Adipocyte (in vitro differentiated cells): ENCODE results near the gene GBX2.

Experiments used
- DNase-seq: peaks from one replicate; pipeline ENCODE4 v3.0.0-alpha.2; 2015; ENCODE audit warnings: low read depth
- H3K27me3 ChIP-seq: replicated peaks from 2 replicates; pipeline ENCODE4 v1.7.0; 2013; ENCODE audit warnings: mild to moderate bottlenecking, low read length, moderate library complexity; ENCODE audit not compliant: control insufficient read depth, insufficient read depth
- H3K36me3 ChIP-seq: 2 replicates; pipeline ENCODE4 v1.7.0; 2013; ENCODE audit warnings: low read length, mild to moderate bottlenecking, moderate library complexity; ENCODE audit not compliant: control insufficient read depth, insufficient read depth, severe bottlenecking
- H3K4me1 ChIP-seq: 2 replicates; pipeline ENCODE4 v1.7.0; 2013; ENCODE audit warnings: mild to moderate bottlenecking, low read length, moderate library complexity; ENCODE audit not compliant: control insufficient read depth, insufficient read depth
- H3K4me3 ChIP-seq: 2 replicates; pipeline ENCODE4 v1.7.0; 2013; ENCODE audit warnings: mild to moderate bottlenecking, low read length, moderate library complexity
- H3K9ac ChIP-seq: 2 replicates; pipeline ENCODE4 v1.7.0; 2013; ENCODE audit warnings: mild to moderate bottlenecking, low read length, moderate library complexity
- H3K9me3 ChIP-seq: 2 replicates; pipeline ENCODE4 v1.7.0; 2013; ENCODE audit warnings: mild to moderate bottlenecking, low read length, moderate library complexity; ENCODE audit not compliant: control insufficient read depth

The GBX2 gene

DNA sequence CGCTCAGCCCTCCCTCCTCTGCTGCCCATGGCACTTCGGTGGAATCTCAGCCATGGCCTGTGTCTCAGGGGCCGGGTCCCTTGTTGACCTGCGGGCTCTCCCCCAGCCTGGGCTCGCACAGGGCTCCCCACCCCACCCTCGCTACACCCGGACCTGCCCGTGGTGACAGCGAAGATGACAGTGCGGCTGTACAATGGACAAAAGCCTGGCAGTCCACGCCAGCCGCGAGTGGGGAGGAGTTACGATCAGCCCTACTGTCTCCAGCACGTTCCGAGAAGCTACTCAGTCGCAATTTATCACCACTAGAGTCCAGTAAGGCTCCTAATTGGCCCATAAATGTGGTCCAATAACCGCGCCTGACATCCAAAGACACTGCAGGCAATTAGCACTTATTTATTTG is 31.6 kb downstream of the GBX2 start:
- no peak overlapping the region for H3K9ac ChIP-seq
- H3K4me3 ChIP-seq: no peak overlapping the region
- H3K27me3 ChIP-seq: no peaks in the 10 kb centered on the region
- no peaks in the 10 kb centered on the region for H3K9me3 ChIP-seq
- H3K4me1 ChIP-seq: no peaks in the 10 kb centered on the region
- no peak for DNase-seq
- no peaks in the 10 kb centered on the region for H3K36me3 ChIP-seq

DNA sequence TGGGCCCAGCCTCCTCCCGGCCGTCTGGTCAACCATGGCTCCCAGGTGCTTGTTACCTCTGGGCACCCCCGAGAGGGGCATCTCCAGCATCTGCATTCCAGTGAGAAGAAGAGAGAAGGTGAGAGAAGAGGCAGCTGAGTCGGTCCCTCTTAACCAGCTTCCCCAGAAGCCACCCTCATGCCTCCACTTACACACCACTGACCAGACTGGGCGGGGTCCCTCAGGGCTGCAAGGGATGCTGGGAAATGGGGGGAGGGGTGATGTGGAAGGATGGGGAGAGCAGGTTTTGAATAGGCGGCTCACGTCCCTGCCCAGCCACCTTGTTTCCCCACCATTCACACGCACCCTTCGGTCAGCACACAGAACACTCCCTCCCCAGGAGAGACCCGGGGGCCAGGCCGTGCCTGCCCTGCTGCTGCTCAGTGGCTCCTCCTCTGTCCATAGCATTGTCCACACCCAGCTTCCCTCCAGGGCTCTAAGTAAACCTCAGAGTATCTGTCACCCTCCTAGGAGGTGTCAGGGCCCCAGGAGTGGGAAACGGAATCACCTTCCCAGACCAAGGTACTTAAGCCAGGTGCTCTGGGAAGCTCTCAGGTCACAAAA is 34.7 kb downstream of the GBX2 start:
- Histone ChIP-seq H3K36me3 (no peaks in the 10 kb centered on the region), H3K9me3 (no peaks in the 10 kb centered on the region), H3K27me3 (no peaks in the 10 kb centered on the region), H3K4me3 (no peak overlapping the region), H3K4me1 (no peaks in the 10 kb centered on the region), H3K9ac (no peak overlapping the region)
- DNase-seq: no peak

DNA sequence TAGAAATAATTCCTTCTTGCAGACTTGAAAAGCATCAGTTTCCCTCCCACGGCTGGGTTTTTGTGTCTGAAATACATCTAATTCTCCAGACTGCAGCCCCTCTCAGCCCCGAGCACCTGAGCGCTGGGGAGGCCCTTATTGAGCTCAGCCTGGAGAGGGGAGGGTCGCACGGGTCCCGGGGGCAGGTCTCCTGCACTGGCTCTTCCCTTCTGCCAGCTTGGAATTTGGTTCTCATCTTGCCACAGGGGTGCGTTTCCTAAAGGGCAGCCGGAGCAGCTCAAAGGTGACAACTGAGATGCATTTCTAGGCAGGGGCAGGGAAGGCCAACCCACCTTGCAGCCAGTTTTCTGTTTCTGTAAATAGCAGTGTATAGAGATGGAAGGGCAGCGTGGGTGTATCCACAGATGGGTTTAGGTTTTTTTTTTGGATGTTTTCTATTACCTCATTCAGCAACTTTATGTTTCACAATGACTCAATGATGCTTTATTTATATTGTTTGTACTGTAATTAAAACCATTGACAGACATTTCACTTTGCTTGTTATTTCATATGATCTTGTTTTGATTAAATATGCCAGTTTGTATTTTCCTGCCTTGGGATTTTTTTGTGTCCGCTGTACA is 37.0 kb downstream of the GBX2 start:
- DNase-seq: peak; percentile 35
- H3K27me3 ChIP-seq: no peaks in the 10 kb centered on the region
- peaks cover under 1% of the 10 kb centered on the region for H3K36me3 ChIP-seq
- no peak overlapping the region for H3K4me3 ChIP-seq
- H3K9me3 ChIP-seq: no peaks in the 10 kb centered on the region
- H3K4me1 ChIP-seq: no peaks in the 10 kb centered on the region
- H3K9ac ChIP-seq: no peak overlapping the region

DNA sequence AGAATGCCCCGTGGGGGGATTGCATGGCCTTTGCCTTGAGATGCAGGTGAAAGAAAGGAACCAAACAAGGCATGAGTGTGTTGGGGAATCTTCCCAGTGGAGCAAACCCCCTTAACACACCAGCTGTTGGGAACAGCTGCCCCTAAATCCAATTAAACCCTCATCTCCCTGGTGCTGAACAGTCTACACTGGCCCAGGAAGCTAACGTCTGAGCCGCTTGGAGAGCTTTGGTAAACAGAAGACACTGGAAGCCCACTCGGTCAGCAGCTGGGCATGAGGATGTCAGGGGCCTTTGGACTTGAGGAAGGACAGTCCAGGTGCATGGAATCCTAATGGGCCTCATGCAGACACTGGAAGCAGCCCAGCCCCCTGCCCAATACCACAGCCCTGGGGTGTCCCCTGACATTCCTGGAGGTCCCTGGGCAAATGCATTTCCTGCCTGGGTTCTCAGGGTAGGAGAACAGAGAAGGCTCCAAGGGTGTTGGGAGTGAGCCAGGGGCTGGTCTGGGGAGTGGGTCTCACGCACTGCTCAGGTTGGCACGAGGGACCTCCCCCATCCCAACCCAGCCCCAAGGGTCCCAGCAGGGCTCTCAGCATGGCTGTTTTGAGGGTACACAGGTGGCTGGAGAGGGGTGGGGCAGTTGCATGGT is 37.7 kb downstream of the GBX2 start:
- Histone ChIP-seq H3K9me3 (no peaks in the 10 kb centered on the region), H3K4me3 (no peak overlapping the region), H3K9ac (no peak overlapping the region), H3K4me1 (no peaks in the 10 kb centered on the region), H3K27me3 (no peaks in the 10 kb centered on the region), H3K36me3 (peaks cover 7% of the 10 kb centered on the region)
- DNase-seq: no peak

DNA sequence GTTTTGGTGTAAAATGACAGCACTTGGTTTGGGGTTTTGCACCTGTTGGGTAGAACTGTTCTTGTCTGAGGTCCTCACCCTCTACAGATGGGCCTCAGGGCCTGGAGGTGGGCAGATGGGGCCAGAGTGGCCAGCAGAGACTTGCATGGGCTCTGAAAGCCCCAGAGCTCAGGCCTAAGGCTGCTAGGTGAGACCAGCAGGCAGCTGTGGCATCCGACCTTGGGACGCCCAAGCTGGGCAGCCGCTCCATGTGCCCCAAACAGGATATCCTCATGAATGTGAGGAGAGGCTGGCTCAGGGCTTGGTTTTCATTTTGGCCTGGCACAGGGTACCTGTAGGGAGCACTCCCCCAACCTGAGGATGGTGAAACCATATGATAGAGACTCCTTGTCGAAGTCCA is 38.3 kb downstream of the GBX2 start:
- Histone ChIP-seq H3K36me3 (peaks cover 9% of the 10 kb centered on the region), H3K9me3 (no peaks in the 10 kb centered on the region), H3K9ac (no peak overlapping the region), H3K4me3 (no peak overlapping the region), H3K4me1 (no peaks in the 10 kb centered on the region), H3K27me3 (no peaks in the 10 kb centered on the region)
- DNase-seq: no peak

DNA sequence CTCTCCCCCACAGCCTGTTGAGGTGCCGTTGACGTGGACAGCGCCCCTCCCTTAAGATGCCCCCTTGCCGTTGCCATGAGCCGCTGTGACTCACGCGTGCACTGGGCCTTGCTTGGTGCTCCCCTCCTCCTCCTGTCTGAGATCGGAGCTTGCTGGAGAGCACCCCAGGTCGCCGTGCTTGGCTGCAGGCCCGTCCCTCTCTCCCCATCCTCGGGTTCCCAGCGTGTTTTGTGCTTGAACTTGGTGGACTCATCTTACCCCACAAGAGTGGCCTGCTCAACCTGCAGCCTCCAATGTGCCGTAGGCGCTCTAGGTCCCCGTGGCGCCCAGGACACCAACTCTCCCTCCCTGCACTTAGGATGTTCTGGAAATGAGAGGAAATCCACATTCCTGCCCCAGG is 39.9 kb downstream of the GBX2 start:
- Histone ChIP-seq H3K36me3 (peaks cover 17% of the 10 kb centered on the region), H3K4me1 (no peaks in the 10 kb centered on the region), H3K9me3 (no peaks in the 10 kb centered on the region), H3K27me3 (no peaks in the 10 kb centered on the region), H3K9ac (no peak overlapping the region), H3K4me3 (no peak overlapping the region)
- no peak for DNase-seq

DNA sequence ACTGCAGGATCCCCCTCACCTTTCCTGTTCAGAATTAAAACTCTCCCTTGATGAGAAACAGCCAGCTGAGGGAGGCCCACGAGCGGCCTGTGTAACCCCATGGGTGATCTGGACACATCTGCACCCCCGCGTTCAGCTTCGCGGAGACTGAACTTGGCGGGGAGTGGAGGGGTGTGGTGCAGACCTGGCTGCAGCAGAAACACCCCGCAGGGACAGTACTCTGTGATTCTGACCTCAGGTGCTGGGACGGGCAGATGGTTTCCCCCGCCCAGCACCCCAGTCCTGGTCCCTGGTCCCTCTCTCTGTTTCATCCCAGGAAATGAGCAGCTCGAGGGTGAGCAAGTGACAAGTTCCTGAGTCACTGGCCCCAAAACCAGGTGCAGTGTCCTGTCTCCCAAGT is 41.2 kb downstream of the GBX2 start:
- Histone ChIP-seq H3K36me3 (peaks cover 17% of the 10 kb centered on the region), H3K27me3 (no peaks in the 10 kb centered on the region), H3K4me3 (no peak overlapping the region), H3K9ac (no peak overlapping the region), H3K9me3 (no peaks in the 10 kb centered on the region), H3K4me1 (no peaks in the 10 kb centered on the region)
- DNase-seq: no peak

DNA sequence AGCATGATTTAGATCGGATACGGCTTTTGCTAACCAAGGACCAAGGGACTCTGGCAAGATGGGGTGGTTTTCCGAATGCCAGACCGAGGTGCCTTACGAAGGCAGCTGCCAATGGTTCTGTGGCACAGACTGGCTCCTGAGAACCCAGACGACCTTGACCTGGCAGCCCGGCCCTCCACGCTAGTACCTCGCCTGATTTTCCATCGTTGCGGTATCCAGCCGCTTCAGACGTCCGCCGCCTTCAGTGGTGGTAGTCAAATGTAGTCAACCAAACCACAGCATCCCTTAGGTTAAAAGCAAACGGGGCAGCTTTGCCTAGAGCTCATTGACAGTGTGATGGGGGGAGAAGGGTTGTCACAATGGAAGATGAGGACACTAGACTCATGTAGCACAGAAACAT is 42.6 kb downstream of the GBX2 start:
- Histone ChIP-seq H3K36me3 (peaks cover 17% of the 10 kb centered on the region), H3K9ac (no peak overlapping the region), H3K27me3 (no peaks in the 10 kb centered on the region), H3K9me3 (no peaks in the 10 kb centered on the region), H3K4me1 (no peaks in the 10 kb centered on the region), H3K4me3 (no peak overlapping the region)
- no peak for DNase-seq

DNA sequence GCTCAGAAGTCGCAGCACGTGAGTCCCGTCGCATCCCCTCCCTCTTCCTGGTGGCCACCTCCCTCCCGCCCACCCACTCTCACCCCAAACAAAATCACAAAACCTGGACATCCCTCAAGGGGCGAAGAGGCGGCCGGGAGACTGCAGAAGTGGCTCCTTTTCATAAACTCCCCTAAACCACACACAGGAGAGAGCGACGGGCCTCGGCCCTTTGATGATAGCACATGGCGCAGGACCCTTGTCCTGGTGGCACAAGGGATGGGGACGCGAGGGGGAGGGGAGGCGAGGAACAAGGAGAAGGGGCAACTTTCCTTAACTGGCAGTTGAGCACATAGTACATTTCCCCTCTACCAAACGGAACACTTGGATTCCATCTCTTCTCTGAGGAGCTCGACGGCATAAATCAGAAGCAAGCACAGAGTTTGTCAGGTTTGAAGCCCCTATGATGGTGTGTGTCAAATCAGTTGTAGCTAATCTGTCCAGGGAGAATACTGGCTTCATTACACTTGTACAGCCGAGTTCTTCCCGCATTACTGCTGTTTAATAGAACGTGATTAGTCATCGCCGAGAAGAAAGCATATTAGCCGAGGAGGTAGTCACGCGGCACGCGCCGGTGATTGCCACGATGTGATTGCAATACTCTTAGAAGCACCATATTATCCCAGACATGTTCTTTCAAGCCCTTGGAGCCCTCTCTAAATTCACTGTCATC is 43.8 kb downstream of the GBX2 start:
- Histone ChIP-seq H3K27me3 (no peaks in the 10 kb centered on the region), H3K4me1 (no peaks in the 10 kb centered on the region), H3K9ac (no peak overlapping the region), H3K4me3 (no peak overlapping the region), H3K9me3 (no peaks in the 10 kb centered on the region), H3K36me3 (peaks cover 17% of the 10 kb centered on the region)
- DNase-seq: no peak

DNA sequence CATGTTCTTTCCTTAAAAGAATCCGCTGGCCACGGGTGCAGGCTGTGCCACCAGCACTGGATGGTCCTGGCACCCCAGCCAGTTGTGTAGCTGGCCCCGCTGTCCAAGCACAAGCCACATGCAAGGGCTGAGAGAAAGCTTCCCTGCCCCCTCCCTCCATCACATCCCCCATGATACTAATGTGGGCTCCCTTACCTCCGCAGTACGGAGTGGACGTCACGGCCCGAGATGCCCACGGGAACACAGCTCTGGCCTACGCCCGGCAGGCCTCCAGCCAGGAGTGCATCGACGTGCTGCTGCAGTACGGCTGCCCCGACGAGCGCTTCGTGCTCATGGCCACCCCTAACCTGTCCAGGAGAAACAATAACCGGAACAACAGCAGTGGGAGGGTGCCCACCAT is 44.5 kb downstream of the GBX2 start:
- Histone ChIP-seq H3K9me3 (no peaks in the 10 kb centered on the region), H3K4me1 (no peaks in the 10 kb centered on the region), H3K36me3 (peaks cover 17% of the 10 kb centered on the region), H3K9ac (no peak overlapping the region), H3K27me3 (no peaks in the 10 kb centered on the region), H3K4me3 (no peak overlapping the region)
- DNase-seq: no peak

DNA sequence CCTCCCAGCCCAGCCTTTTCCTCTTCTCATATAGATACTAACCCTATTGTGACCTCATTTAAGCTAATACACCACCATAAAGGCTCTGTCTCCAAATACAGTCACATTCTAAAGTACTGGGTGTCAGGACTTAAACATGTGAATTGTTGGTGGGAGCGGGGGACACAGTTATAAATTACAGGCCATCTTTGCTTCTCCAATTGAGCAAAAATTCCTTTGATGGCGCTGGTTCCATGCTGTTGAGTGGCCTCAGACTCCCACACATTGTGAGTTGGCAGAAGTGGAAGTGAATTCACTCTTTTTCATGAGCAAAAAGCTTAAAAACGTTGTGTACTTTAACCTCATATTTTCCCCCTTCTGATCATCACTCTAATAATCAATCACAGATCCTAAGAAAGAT is 46.0 kb downstream of the GBX2 start:
- no peaks in the 10 kb centered on the region for H3K4me1 ChIP-seq
- H3K4me3 ChIP-seq: no peak overlapping the region
- no peaks in the 10 kb centered on the region for H3K9me3 ChIP-seq
- H3K9ac ChIP-seq: no peak overlapping the region
- H3K27me3 ChIP-seq: no peaks in the 10 kb centered on the region
- no peak for DNase-seq
- peaks cover 17% of the 10 kb centered on the region for H3K36me3 ChIP-seq
